H4 (cell line): Measurements from ENCODE around the gene FNBP1. TPM values are rescaled to one million over a fixed set of nuclear protein-coding genes. Genes with fewer than 3 reads are reported as not detected.
"Not testable (repeated sequence)": the region's sequence is repeated elsewhere in the genome, so short reads cannot be mapped to it uniquely, and the experiment has no call there.

ENCODE experiments used
- DNase-seq: peaks from one replicate; pipeline ENCODE4 v3.0.0-alpha.2; 2015; ENCODE audit warnings: low spot score
- total RNA-seq: library from RNA; depleted of rRNA; stranded (reverse); fragments of >200 nt; shearing (Covaris generic); gene quantifications from 2 replicates; pipeline ENCODE4 v1.2.3, GENCODE V29; 2014

Gene FNBP1
- total RNA-seq, 1 experiment from 2014 or later, result 19.2 TPM

DNA sequence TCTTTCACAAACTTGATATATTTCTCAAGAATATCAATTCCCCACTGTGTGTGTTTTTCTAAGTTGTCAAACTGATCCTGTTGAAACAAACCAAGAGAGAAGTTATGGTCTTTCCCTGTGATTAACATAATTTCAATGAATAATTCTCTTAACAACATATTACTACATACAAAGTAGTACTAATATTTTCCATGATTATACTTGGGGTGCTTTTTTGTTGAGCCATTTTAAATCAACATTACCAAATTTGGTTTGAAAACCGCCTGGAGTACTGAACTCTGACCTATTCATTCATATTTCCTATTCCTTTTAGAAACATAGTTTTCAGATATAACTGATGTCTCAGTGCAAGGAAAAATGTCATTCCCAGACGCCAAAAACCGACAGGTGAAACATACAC is 48.1 kb downstream of the FNBP1 start:
- DNase-seq, result no peak

DNA sequence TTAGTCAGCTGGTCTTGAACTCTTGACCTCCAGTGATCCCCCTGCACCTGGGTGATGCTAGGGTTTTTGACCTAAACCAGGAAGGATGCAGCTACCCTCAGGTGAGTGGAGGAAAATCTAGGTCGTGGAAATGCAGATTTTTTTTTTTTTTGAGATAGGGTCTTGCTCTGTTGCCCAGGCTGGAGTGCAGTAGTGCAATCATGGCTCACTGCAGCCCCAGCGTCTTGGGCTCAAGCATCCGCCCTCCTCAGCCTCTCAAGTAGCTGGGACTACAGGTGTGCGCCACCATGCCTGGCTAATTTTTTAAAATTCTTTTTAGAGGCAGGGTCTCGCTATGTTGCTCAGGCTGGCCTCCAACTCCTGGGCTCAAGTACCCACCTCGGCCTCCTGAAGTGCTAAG is 51.9 kb downstream of the FNBP1 start:
- DNase-seq, result not testable (repeated sequence)

DNA sequence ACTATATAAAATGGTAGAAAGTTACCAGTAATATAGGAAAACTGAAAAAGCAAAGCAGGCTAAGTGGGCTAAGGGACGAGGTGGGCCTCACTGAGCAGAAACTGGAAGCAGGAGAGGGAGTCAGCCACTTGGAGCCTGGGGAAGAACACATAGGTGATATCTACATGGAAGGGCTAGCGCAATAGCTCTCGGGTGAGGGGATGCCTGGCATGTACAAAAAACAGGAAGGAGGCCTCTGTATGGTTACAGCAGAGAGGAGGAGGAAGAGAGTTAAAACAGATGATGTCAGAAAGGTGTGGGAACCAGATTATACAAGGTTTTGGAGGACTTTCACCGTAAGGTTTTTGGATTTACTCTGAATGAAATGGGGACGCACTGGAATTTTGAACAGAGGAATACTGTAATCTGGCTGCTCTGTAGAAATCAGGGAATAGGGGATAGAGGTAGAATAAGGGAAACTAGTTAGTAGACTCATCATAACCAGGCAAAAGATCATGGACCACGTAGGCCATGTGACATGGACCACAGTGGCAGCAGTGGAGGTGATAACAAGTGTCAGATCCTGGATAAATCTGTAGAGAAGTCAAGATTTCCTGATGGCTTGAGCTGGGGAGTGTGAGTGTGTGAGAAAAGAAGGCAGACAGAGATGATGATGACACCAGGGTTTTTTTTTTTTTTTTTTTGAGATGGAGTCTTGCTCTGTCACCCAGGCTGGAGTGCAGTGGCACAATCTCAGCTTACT is 52.5 kb downstream of the FNBP1 start:
- no peak for DNase-seq

DNA sequence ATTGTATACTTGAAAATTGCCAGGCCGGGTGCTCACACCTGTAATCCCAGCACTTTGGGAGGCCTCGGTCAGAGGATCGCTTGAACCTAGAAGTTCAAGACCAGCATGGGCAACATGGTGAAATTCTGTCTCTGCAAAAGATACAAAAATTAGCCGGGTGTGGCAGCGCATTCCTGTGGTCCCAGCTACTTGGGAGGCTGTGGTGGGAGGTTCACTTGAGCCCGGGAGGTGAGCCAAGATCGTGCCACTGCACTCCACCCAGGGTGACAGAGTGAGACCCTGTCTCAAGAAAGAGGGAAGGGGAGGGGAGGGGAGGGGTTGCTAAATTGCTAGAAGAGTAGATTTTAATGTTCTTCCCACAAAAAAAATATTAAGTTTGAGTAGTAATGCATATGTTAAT is 53.2 kb downstream of the FNBP1 start:
- peak; percentile 81 for DNase-seq

DNA sequence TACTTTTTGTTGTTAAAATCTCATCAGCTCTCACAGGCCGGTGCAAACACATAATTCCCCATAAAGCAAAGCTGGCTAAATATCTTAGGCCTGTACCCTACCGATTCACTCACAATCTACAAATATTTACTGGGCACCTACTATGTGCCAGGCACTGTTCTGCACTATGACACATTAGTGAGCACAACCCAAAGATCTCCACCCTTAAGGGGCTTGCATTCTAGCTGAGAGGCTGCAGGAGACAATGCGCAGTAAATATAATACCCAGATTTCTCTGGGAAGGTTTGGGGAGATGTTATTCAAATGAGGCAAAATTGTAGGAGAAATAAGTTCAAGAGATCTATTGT is 53.7 kb downstream of the FNBP1 start:
- DNase-seq, result no peak

DNA sequence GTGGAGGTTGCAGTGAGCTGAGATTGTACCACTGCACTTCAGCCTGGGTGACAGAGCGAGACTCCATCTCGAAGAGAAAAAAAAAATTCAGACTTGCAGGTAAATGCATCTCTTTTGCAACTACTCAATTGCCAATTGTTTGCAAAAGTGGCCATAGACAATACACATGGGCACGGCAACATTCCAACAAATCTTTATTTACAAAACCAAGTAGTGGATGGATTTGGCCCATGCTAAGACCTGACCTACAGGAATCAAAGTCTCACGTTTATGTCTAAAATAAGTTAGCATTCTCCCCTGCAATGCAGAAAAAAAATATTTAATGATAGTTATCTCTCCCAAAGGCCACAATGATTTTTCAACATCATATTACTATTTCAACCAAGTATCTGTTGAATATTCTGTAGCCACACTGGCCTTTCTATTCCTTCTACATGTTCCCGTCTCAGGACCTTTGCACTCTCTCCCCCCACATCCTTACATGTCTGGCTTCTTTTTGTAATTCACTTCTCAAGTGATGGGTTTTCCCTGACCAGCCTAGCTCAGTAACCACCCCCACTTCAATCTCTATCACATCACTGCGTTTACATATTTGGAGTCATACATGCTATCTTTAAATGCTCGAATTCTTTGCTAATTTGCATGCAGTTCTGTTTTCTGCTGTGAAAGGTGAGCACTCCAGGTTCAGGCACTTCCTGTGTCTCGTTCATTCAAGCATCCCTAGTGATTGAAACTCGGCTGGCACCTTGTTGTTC is 54.2 kb downstream of the FNBP1 start:
- DNase-seq, result no peak

DNA sequence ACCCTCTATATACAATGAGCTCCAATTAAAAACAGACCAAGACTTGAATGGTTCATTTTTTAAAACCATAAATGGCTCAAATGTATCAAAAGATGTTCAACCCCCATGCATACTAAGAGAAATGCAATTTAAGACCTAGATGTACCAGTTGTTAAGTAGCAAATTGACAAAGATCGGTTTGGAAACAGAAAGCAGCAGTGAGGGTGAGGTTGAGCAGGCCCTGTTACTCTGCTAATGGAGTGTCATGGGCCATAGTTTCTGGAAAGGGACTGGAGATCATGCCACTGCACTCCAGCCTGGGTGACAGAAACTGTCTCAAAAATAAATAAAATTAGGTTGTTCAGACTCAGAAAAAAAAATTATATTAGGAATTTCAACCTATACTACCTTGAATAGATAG is 55.0 kb downstream of the FNBP1 start:
- DNase-seq, result no peak

DNA sequence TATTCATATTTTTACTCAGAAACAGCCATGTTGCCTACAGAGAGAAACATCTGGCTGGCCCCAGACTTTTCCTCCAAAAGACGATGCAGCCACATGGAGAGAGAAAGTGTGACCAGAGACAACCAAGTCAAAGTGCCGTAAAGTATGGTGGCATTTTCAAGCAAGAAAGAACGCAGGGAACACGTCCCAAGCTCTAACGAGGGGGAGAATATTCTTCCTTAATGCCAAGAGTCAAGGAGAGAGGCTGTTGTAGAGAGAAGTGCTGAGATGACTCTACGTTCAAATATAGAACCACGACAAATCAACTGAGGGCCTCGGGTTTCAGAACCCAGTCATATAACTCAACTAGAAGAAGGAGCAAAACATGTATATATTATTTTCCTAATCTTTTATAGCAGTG is 55.9 kb downstream of the FNBP1 start:
- DNase-seq, result no peak

DNA sequence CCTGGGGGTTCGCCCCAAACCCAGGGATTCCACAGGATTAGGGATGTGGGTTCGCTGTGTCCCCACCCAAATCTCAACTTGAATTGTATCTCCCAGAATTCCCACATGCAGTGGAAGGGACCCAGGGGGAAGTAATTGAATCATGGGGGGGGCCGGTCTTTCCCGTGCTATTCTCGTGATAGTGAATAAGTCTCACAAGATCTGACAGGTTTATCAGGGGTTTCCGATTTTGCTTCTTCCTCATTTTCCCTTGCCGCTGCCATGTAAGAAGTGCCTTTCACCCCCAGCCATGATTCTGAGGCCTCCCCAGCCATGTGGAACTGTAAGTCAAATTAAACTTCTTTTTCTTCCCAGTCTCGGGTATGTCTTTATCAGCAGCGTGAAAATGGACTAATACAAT is 58.4 kb downstream of the FNBP1 start:
- not testable (repeated sequence) for DNase-seq

DNA sequence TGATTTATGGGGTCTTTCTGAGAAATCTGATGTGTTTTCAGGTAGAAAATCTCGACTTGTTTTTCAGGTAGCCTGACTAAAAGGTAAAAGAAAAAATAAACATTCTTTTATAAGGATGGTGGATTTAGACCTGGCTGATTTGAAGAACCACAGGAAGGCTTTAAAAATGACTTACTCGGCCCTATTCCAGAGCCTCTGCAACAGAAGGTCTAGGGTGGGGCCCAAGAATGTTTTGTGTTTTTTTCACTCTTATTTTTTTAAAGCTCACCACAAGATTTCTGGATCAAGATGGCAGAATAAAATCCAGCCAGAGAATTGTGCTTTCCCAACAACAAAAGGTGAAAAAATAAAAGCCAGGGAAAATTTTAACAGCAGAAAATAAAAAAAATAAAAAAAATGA is 59.1 kb downstream of the FNBP1 start:
- peak; percentile 45 for DNase-seq

DNA sequence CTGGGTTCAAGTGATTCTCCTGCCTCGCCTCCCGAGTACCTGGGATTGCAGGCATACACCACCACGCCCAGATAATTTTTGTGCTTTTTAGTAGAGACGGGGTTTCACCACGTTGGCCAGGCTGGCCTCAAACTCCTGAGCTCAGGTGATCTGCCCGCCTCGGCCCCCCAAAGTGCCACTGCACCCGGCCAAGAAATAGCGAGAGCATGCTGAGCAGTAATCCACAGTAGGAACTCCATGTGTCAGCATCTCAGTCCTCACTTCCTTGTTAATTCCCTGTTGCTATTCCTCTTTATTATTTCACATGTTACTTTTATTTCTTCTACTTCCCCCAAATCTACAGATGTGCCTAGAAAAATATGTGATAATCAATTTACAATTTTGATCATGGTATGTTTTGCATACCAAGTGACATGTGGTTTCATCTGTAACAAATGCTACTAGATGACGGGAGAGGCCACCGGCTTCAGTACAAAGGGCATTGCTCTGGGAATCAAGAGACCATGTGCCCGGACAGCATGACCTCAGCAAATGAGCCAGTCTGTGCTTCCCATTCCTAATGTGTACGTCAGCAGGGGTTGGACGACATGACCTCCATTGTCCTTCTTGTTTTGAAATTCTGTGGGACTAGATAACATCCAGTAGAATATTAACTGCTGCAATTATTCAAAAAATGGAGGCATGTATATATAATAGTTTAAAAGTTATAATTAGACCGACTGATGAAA is 61.6 kb downstream of the FNBP1 start:
- DNase-seq, result no peak

DNA sequence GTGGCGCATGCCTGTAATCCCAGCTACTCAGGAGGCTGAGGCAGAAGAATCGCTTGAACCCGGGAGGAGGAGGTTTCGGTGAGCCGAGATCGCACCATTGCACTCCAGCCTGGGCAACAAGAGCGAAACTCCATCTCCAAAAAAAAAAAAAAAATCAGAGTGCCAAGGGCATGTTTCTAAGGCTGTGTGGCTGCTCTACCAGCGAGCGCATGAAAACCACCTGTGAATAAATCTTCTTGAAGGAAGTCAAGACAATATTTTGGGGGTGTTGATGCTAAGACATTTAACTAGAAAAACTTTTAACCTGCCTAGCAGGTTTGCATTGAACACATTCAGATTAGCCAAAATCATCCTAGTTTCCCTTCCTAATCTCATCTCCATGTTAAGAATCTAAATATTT is 62.8 kb downstream of the FNBP1 start:
- DNase-seq, result not testable (repeated sequence)

DNA sequence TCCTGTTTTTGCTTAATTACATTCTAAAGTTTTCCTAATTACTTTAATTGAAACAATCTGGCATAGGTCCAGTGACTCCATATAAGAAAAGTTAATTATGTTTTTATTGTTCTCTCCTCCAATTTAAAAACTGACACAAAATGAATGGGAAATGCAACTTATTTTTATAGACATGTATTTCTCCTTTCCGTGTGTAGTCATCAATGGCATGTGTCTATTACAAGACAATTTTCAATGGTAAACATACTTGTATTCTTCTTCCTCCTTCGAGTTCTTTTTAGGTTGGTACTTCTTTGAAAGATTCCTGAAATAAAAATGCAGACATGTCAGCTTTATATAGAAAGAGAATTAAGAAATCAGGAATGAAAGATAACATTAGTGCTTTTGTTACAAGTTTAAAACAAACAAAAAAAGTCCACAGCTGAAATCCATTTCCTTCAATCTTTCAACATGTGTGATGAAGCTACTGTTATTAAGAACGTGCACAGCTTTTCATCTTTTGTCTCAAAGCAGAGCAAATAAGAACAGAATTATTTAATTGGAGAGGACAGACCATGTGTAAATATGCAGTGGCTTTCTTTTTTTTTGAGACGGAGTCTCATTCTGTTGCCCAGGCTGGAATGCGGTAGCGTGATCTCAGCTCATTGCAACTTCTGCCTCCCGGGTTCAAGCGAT is 63.8 kb downstream of the FNBP1 start:
- no peak for DNase-seq

DNA sequence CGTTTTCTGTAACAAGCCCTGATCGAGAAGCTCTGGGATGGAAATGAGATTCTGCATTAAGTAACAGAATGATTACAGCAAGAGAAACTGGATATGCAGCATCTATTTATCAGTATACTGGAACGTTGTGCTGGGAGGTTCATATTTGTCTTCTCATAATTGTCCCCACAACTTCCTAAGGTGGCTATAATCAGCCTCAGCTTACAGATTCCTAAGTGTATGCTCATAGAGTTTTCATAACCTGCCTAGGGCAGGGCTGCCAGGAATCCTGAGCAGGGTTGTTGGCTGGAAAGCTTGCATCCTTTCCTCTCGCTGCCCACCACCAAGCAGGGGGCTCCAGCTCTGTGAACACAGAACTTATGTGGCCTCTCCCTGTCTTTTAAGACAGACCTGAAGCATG is 70.2 kb downstream of the FNBP1 start:
- DNase-seq, result no peak

DNA sequence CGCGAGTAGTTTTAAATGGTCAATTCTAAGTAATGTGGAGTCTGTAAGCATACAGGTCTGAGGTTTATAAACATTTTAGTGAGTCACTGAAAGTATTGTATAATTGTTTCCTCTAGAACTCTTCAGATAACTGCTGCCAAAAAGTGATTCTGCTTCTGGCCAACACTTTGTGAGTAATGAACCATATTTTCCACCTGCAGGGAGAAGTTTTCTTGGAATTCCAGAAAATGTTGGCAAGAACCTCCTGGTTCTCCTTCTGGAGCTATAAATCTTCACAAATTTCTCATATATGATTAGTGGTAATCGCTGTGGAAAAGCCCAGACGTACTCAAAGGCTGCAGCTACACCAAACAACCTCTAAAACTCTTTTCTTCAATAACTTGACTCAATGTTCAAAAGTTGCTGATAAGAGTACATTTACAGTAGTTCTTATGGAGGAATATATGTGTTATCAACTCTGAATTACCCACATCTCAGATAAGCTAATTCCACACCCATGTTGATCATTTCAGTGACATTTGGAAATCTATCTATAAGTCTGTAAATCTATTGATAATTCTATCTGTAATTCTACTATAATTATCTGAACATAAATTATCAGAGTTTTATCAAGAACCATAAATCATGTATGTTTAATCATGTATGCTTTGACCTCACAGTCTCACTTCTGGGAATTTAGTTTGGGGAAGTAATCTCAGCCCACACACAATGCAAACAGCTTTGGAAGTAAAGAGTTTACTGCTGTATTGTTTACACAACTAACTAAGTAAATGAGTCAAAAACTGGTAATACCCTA is 74.1 kb downstream of the FNBP1 start:
- DNase-seq, result peak; percentile 88

DNA sequence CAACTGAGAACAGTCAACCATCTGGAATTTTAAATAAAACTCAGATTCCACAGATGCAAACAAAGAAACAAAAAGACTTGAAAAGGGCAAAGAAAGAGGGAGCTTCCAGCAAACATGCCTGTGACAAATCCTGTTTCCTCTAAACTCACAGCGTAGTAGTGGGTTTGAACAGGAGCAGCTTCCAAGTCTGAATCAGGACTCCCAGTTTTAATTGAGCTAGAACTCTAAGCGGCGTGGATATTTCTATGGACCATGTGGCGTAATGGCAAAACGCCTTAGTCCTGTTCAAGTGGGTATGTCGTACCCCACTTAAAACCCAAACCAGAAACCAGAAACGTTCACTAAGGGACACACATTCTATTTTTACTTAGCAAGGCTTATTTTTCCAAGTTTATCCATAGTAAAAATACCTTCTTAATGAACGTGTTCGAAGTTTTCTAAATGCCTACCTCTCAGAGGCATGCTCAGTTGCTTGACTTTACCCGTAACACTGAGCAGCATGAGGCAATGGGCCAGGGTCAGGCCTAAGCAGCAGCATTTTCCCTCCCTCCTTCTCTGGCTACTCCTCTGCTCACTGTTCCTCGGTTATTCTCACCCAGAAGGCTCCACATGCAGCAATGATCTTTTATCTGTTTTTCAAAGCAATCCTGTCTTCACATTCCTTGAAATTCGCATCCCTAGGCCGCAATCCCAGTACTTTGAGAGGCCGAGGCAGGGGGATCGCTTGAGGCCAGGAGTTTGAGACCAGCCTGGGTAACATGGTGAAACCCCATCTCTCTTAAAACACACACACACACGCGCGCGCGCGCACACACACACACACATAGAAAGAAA is 77.9 kb downstream of the FNBP1 start:
- peak; percentile 62 for DNase-seq

DNA sequence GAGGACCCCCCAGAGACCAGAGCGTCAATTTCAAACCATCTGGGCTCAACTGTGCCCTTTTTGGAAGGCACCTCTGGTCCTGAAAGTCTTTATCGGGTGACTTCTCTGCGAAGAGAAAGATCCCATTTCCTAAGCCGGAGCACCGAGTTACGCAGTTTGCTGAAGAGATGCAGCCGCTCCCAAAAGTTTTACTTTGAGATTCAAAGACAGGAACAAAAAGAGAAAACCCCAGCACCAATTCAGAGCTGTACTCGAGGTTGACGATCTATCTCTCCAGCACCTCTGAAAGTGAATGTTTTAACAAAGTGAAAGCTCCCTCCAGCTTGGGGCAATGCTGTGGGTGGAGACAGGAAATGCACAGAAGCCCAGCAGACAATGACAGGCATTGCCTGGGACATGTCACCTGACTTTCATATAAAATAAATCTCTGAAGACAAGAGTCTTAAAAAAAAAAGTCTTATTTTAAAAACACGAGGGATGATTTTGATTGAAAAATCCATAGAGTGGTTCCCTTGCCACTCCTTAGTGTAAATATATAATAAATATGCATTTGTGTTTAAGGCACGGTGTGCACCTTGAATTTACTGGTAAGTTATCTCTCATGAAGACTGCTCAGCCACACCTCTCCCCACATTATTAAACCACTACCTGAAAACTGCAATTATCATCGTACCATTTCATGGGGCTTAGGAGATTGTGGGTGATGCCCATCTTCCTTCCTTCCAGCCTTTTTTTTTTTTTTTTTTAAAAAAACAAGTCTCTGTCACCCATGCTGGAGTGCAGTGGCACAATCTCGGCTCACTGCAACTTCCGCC is 79.9 kb downstream of the FNBP1 start:
- peak; percentile 71 for DNase-seq

DNA sequence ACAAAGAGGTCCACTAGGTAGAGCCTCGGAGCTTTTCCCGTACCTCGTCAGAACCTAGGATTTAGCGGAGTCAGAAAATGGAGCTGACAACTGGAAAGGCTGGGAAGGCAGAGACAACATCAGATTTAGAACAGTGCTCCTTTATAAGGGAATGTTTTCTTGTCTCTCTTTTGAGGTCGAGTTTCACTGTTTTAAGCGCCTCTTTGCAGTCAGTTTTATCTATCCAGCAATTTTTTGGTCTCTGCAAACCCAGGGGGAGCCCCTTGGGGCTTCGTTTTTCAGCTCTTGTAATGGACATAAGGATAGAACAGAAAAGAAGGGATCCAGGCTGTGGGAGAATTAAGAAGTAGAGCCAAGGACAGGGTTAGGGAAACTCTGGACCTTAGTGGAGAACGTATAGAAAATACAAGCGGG is 80.5 kb downstream of the FNBP1 start:
- DNase-seq, result no peak

DNA sequence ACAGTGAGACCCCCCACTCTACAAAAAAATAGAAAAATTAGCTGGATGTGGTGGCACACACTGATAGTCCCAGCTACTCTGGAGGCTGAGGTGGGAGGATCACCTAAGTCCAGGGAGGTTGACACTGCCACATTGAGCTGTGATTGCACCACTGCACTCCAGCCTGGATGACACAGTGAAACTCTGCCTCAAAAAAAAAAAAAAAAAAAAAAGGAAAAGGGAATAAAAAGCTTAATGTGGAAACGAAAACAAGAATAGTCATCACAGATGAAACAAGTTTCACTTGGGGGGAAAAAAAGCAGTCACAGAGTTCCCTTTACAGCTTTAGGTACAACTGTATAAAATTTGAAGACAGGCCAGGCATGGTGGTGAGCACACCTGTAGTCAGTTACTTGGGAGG is 84.2 kb downstream of the FNBP1 start:
- no peak for DNase-seq
